GM12891 (cell line): ENCODE measurements around the gene CGNL1.

Experiments used
- POLR2A ChIP-seq: IDR thresholded peaks from 2 replicates; pipeline ENCODE4 v1.6.1; 2011; ENCODE audit warnings: low read depth, low read length, control low read depth
- POLR2AphosphoS5 ChIP-seq: IDR thresholded peaks from 2 replicates; pipeline ENCODE4 v1.6.1; 2011; ENCODE audit warnings: low read depth, low read length, control low read depth
- SPI1 ChIP-seq: IDR thresholded peaks from 2 replicates; pipeline ENCODE4 v1.6.1; 2011; ENCODE audit warnings: low read depth, low read length, control low read depth

- TF ChIP-seq POLR2AphosphoS5 (no peak), SPI1 (no peak), POLR2A (no peak)
Observed at GRCh38 chr15:57470543-57470942, 94.2 kb downstream of the CGNL1 start.
